Uterus (tissue), 2 donors: ENCODE results near the gene HSPA8.

ENCODE experiments used
- POLR2A ChIP-seq, 2 donors: fragments of 450-650 bp; IDR thresholded peaks; one replicate each; pipeline ENCODE4 v1.6.1; 2016; ENCODE audit warnings: antibody characterized with exemption in 2 of 2, mild to moderate bottlenecking in 1 of 2, moderate library complexity in 1 of 2
- TF ChIP-seq, protein P1 (sequence below), 4 experiments: fragments of 200-600 bp in 2 of 4; fragments of 450-650 bp in 2 of 4; sonication (generic) in 2 of 4; IDR thresholded peaks; one replicate each; pipeline ENCODE4 v1.5.1; 2016 to 2019; ENCODE audit warnings: antibody characterized with exemption in 4 of 4, mild to moderate bottlenecking in 2 of 4, moderate library complexity in 1 of 4

DNA sequence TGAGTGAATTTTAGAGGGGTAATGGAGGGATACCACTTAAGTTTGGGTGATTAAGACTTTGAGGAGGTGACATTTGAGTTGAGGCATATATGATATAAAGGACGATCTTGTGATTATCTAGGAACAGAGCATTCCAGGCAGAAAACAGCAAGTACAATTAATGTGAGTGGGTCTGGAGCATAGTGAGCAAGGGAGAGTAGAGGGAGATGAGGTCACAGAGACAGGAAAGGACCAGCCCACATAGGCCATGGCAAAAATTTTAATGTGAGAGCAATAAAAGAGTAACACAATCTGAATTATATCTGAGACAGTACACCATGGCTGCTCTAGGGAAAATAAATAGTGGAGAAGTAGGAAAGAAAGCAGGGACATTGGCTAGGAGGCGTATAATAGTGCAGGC, 14.5 kb upstream of the HSPA8 start:
- TF ChIP-seq POLR2A (IDR thresholded peaks at IDR 0.05) = no peak
- TF ChIP-seq, protein P1, sequence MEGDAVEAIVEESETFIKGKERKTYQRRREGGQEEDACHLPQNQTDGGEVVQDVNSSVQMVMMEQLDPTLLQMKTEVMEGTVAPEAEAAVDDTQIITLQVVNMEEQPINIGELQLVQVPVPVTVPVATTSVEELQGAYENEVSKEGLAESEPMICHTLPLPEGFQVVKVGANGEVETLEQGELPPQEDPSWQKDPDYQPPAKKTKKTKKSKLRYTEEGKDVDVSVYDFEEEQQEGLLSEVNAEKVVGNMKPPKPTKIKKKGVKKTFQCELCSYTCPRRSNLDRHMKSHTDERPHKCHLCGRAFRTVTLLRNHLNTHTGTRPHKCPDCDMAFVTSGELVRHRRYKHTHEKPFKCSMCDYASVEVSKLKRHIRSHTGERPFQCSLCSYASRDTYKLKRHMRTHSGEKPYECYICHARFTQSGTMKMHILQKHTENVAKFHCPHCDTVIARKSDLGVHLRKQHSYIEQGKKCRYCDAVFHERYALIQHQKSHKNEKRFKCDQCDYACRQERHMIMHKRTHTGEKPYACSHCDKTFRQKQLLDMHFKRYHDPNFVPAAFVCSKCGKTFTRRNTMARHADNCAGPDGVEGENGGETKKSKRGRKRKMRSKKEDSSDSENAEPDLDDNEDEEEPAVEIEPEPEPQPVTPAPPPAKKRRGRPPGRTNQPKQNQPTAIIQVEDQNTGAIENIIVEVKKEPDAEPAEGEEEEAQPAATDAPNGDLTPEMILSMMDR (IDR thresholded peaks at IDR 0.05) = no peak
